NK-92 (cell line): ENCODE data around the gene CHRNA4.
"Not testable (repeated sequence)": the region's sequence is repeated elsewhere in the genome, so short reads cannot be mapped to it uniquely, and the experiment has no call there.

Experiments used
- DNase-seq: peaks from one replicate; lab custom pipeline; 2025; ENCODE audit not compliant: unreplicated experiment; lab: John Stamatoyannopoulos, UW

CHRNA4 gene

DNA sequence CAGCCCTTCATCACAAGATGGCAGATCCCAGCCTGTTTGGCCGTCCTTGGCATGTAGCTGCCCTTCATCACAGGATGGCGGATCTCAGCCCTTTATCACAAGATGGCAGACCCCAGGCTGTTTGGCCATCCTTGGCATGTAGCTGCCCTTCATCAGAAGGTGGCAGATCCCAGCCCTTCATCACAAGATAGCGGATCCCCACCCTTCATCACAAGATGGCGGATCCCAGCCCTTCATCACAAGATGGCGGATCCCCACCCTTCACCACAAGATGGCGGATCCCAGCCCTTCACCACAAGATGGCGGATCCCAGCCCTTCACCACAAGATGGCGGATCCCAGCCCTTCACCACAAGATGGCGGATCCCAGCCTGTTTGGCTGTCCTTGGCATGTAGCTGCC, 26.1 kb downstream of the CHRNA4 start:
- DNase-seq, result not testable (repeated sequence)

DNA sequence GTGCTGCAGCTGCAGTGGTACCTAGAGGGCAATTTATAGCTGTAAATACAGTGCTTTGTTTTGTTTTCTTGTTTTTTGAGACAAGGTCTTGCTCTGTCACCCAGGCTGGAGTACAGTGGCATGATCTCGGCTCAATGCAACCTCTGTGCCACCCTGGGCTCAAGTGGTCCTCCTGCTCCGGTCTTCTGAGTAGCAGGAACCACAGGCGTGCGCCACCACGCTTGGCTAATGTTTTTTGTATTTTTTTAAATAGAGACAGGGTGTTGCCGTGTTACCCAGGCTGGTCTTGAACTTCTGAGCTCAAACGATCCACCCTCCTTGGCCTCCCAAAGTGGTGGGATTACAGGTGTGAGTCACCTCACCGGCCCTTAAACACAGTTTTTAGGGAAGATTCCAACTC, 26.8 kb downstream of the CHRNA4 start:
- no peak for DNase-seq

DNA sequence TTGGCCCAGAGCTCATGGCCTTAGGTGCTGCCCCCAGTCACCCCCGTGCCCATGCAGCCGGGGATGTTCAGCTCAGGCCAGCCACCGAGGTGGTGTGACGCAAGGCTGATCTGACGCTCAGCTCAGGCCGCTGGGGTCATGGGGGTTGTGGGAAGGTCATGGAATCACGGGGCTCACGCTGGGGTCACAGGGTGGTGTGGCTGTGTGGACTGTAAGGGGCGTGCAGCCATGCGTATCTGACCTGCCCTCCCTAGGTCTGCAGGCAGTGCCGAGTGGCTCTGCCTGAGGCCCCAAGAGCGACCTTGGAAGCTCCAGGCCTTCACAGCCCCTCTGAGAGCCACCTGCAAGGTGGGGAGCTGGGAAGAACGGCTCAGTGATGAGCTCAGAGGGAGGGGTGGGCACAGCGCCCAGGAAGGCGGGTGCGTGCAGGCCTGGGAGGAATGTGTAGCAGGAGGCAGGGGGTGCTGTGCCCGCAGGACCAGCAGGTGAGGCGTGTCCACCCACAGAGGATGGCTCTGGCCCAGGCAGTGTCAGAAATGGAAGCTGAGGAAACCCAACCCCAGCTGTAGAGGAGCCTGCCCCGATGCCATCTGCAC, 27.8 kb downstream of the CHRNA4 start:
- DNase-seq, result no peak

- no peak for DNase-seq
Observed at GRCh38 chr20:63332488-63333240, 28.5 kb downstream of the CHRNA4 start.

DNA sequence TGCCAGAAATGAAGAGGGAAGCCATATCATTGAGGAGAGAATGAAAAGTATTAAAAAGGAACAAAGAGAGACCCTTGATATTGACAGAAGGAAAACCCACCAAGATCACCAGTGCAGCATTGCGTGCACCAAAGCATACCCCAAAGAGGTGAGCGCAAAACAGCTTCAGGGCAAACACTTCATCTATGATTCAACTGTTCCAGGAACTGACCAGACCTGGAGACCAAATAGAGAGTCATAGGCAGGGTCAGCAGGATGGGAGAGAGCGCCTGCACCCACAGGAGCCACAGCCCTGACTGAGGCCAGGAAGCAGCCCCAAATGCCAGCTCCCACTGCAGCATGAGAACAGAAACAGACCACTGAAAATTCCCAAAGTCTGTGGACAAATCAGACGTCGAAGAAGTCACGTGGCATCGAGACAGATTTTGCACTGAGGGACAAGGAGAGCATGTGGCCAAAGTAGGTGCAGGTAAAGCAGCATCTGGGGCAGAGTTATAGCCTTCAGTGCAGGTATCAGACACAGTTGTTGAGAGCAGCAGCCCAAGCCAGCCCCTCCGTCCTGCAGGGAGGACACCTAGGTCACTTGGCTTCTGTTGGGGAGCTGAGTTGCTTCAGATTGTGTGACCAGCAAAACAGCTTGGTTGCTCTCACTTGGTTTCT, 29.3 kb downstream of the CHRNA4 start:
- no peak for DNase-seq

DNA sequence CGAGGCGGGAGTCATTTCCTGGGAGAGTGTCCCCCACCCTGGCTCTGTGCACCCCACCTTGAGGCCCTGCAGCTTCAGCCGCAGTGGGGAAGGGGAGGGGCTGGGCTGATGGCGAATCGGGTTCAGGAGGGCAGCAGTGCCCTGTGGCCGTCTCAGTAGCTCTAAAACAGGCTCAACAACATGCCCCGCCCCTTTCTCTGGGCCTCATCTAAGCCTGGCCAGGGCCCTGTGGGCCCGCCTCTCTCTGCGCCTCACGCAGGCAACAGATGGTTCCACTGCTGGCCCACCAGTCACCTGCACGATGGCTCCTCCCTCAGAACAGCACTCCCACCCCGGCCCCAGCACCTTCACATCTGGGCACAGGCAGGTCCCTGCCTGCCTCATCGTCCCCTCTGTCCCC, 30.2 kb downstream of the CHRNA4 start:
- no peak for DNase-seq

GRCh38 chr20:63330084-63330760, 30.9 kb downstream of the CHRNA4 start:
- DNase-seq, result no peak

GRCh38 chr20:63329331-63330083, 31.6 kb downstream of the CHRNA4 start:
- DNase-seq, result no peak

DNA sequence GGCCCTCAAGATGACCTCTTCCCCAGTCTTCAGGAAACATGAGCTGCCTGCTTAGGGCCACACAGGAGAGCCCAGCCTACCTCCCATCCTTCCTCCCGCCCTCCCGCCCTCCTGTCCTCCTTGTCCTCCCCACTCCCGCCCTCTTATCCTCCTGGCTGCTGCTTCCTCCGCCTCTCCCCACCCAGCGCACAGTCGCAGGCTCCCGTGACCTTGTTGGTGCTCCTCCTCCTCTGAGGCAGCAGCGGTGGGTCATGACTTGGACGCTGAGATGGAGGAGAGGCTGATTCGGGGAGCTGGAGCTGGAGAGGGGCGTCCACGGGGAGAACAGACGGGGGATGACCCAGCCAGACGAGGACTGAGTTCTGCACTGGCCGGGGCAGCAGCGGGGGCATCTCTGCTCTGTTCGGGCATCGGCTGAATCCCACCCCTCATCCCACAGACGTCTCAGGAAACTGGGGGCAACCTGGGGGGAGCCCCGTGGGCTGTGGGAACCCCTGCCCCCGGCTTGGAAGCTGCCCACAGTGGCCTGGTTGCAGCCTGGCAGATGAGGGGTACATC, 32.4 kb downstream of the CHRNA4 start:
- no peak for DNase-seq

DNA sequence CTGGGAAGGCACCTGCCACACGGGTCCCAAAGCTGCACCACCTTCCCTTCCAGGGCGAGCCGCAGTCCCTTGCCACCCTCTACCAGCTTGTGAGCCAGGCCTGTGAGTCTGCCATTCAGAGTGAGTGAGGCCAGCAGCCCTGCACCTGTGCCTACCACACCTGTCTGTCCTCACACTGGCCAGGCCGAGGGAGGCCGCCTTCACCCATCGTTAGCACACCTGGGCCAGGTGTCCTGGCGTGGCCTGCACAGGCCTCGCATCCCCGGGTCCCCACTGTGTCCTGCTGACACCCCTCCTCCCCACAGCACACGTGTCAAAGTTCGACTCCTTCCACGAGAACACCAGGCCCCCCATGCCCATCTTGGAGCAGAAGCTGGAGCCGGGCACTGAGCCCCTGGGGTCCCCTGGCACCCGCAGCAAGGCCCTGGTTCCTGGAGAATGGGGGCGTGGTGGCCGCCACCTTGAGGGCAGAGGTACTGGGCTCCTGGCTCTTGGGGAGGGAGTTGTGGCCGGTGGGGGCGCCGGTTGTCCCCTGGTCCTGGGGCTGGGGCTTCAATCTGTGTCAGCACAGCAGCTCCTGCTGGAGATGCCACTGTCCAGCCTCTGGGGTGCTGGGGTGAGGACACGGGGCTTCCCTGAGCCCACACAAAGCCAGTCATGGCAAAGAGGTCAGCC, 33.0 kb downstream of the CHRNA4 start:
- no peak for DNase-seq

GRCh38 chr20:63327231-63327745, 33.9 kb downstream of the CHRNA4 start:
- no peak for DNase-seq

GRCh38 chr20:63326314-63327230, 34.6 kb downstream of the CHRNA4 start:
- no peak for DNase-seq

- DNase-seq, result no peak
Observed at GRCh38 chr20:63325554-63326313, 35.4 kb downstream of the CHRNA4 start.

DNA sequence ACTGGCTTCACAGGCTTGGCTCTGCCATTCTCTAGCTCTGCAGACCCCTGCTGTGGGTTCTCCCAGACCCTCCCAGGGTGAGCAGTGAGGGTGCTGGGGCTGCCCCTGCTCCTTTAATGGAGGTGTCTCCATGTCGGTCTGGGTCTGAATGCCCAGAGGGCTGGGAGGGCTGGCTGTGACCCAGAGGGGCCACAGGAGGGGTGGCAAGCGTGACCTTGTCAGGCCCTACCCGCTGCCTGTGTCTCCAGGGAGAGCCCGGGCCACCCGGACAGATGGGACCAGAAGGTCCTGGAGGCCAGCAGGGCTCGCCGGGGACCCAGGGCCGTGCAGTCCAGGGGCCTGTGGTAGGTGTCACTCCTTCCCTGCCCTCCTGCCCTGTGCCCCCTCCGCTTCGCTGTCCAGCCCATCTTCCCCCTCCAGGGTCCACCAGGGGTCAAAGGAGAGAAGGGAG, 36.1 kb downstream of the CHRNA4 start:
- DNase-seq, result no peak

- DNase-seq, result no peak
Observed at GRCh38 chr20:63323357-63323981, 37.7 kb downstream of the CHRNA4 start.

DNA sequence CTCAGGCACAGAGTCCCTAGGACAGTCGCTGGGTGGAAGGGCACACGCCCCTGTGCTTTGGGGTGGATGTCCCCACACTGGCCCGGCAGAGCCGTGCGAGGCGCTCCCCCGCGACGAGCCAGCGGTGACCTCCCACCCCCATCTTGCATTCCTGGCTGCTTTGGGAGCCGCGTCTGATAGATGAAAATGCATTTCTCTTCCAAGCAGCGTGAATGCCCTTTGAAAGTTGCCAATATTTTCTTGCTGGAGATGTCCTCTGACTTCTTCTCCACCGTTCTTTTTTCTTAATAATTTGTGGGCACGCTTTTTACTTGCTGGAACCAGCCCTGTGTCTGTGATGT, 38.2 kb downstream of the CHRNA4 start:
- no peak for DNase-seq

DNA sequence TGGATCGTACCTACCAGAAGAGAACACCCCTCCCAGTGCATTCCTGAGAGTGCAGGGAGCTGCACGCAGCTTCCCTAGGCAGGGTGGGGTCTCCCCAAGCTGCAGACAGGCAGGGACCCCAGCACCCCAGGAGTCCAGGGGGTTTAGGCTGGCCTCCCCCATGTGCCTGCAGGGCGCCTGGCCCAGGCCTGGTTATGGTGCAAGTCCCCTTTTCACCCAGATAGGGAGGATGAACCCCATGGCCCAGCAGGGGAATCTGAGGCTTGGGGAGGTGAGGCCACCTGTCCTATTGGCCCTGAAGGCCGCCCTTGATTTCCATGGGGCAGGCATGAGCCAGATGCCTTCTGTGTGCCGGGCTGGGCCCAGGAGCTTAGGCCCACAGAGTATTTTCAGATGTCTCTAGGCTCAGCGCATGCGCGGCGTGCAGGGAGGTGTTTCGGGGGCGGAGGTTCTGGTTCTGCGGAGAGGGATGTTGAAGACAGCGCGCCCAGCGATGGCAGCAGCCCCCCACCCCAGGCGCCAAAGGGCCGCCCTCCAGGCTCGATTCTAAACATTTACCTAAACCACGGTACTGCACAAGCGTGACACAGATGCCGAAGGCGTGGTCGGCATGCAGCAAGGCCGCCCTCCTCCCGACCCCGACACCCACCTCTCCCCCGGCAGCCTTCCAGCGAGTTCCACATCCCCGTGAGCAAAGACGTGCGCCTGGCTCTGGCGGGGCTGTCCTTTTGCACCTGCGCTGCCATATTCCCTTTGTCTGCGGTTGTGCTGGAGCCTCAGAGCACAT, 38.8 kb downstream of the CHRNA4 start:
- no peak for DNase-seq
